H9 (cell line): Measurements from ENCODE around the gene CLC. TPM values are rescaled to one million over a fixed set of nuclear protein-coding genes. Genes with fewer than 3 reads are reported as not detected.

ENCODE experiments used
- DNase-seq: peaks from one replicate; pipeline ENCODE4 v3.0.0-alpha.2; 2017
- H2AFZ ChIP-seq: one replicate; pipeline ENCODE4 v1.6.1; 2013; ENCODE audit warnings: mild to moderate bottlenecking, low read length, control low read depth, moderate library complexity
- H2AK5ac ChIP-seq: 2 replicates; pipeline ENCODE4 v1.6.1; 2013; ENCODE audit warnings: low read length, control low read depth, mixed read lengths; ENCODE audit not compliant: insufficient read length
- H2BK120ac ChIP-seq: one replicate; pipeline ENCODE4 v1.6.1; 2013; ENCODE audit warnings: low read depth, mild to moderate bottlenecking, low read length, control low read depth, inconsistent platforms; ENCODE audit not compliant: poor library complexity, severe bottlenecking
- H2BK12ac ChIP-seq: 2 replicates; pipeline ENCODE4 v1.6.1; 2013; ENCODE audit warnings: low read length, control low read depth, mixed read lengths, low read depth; ENCODE audit not compliant: insufficient read length
- H2BK15ac ChIP-seq: 2 replicates; pipeline ENCODE4 v1.6.1; 2013; ENCODE audit warnings: low read depth, low read length, control low read depth
- H2BK20ac ChIP-seq: one replicate; pipeline ENCODE4 v1.6.1; 2013; ENCODE audit warnings: low read depth, mild to moderate bottlenecking, low read length, control low read depth, inconsistent platforms; ENCODE audit not compliant: poor library complexity, severe bottlenecking
- H2BK5ac ChIP-seq: 2 replicates; pipeline ENCODE4 v1.6.1; 2013; ENCODE audit warnings: low read length, control low read depth, mixed read lengths; ENCODE audit not compliant: insufficient read length
- H3K14ac ChIP-seq: 2 replicates; pipeline ENCODE4 v1.6.1; 2013; ENCODE audit warnings: low read length, control low read depth; ENCODE audit not compliant: insufficient read depth
- H3K18ac ChIP-seq: 2 replicates; pipeline ENCODE4 v1.6.1; 2013; ENCODE audit warnings: low read depth, mild to moderate bottlenecking, mixed read lengths, low read length, control low read depth; ENCODE audit not compliant: insufficient read length
- H3K23ac ChIP-seq: 2 replicates; pipeline ENCODE4 v1.6.1; 2013; ENCODE audit warnings: low read length, control low read depth, mixed read lengths, low read depth; ENCODE audit not compliant: insufficient read length
- H3K23me2 ChIP-seq: 2 replicates; pipeline ENCODE4 v1.6.1; 2013; ENCODE audit warnings: low read depth, mild to moderate bottlenecking, mixed read lengths, low read length, control low read depth; ENCODE audit not compliant: insufficient read length, poor library complexity, severe bottlenecking
- H3K27ac ChIP-seq: 2 replicates; pipeline ENCODE4 v1.5.1; 2013; ENCODE audit warnings: low read length, control low read depth, mixed read lengths, low read depth; ENCODE audit not compliant: insufficient read length
- H3K27me3 ChIP-seq: 2 replicates; pipeline ENCODE4 v1.6.1; 2013; ENCODE audit warnings: low read length, control low read depth, inconsistent platforms; ENCODE audit not compliant: insufficient read depth
- H3K4ac ChIP-seq: 2 replicates; pipeline ENCODE4 v1.6.1; 2013; ENCODE audit warnings: low read depth, mild to moderate bottlenecking, control low read depth, inconsistent platforms, low read length, moderate library complexity
- H3K4me1 ChIP-seq: 2 replicates; pipeline ENCODE4 v1.6.1; 2013; ENCODE audit warnings: low read length, control low read depth, inconsistent platforms; ENCODE audit not compliant: insufficient read depth
- H3K4me2 ChIP-seq: 2 replicates; pipeline ENCODE4 v1.6.1; 2013; ENCODE audit warnings: low read length, control low read depth, mixed read lengths; ENCODE audit not compliant: insufficient read length, insufficient read depth
- H3K56ac ChIP-seq: 2 replicates; pipeline ENCODE4 v1.6.1; 2013; ENCODE audit warnings: low read depth, mild to moderate bottlenecking, mixed read lengths, low read length, control low read depth; ENCODE audit not compliant: insufficient read length
- H3K79me1 ChIP-seq: 2 replicates; pipeline ENCODE4 v1.6.1; 2013; ENCODE audit warnings: low read depth, mild to moderate bottlenecking, moderate library complexity, low read length, control low read depth, inconsistent platforms; ENCODE audit not compliant: insufficient read depth, poor library complexity, severe bottlenecking
- H3K79me2 ChIP-seq: 2 replicates; pipeline ENCODE4 v1.6.1; 2013; ENCODE audit warnings: low read length, control low read depth, inconsistent platforms; ENCODE audit not compliant: insufficient read depth
- H3K9ac ChIP-seq: 2 replicates; pipeline ENCODE4 v1.6.1; 2013; ENCODE audit warnings: low read length, control low read depth, mixed read lengths; ENCODE audit not compliant: insufficient read length; ENCODE audit errors: extremely low read depth
- H3K9me3 ChIP-seq: one replicate; pipeline ENCODE4 v1.6.1; 2013; ENCODE audit warnings: low read depth, low read length, inconsistent platforms; ENCODE audit not compliant: control insufficient read depth
- H3T11ph ChIP-seq: one replicate; pipeline ENCODE4 v1.6.1; 2013; ENCODE audit warnings: mild to moderate bottlenecking, low read length, control low read depth, inconsistent platforms
- H4K20me1 ChIP-seq: one replicate; pipeline ENCODE4 v1.6.1; 2013; ENCODE audit not compliant: control insufficient read depth, insufficient read length, insufficient read depth
- H4K5ac ChIP-seq: 2 replicates; pipeline ENCODE4 v1.6.1; 2013; ENCODE audit warnings: low read depth, mild to moderate bottlenecking, mixed read lengths, low read length, control low read depth; ENCODE audit not compliant: insufficient read length
- H4K8ac ChIP-seq: replicated peaks from 2 replicates; pipeline ENCODE4 v1.6.1; 2013; ENCODE audit warnings: low read length, control low read depth, mixed read lengths, low read depth; ENCODE audit not compliant: insufficient read length
- H4K91ac ChIP-seq: 2 replicates; pipeline ENCODE4 v1.6.1; 2013; ENCODE audit warnings: low read depth, mild to moderate bottlenecking, moderate library complexity, mixed read lengths, low read length, control low read depth; ENCODE audit not compliant: insufficient read length
- H3K27ac Mint-ChIP-seq, 3 experiments: 2 replicates in 2 of 3; 3 replicates in 1 of 3; pipeline ENCODE4 v1.8.0; 2020 to 2021; ENCODE audit warnings: mixed read lengths in 3 of 3, mild to moderate bottlenecking in 1 of 3, moderate library complexity in 1 of 3
- H3K27me3 Mint-ChIP-seq: 2 replicates; pipeline ENCODE4 v1.8.0; 2021; ENCODE audit warnings: low read depth, mild to moderate bottlenecking, moderate library complexity, mixed read lengths
- H3K36me3 Mint-ChIP-seq, 3 experiments: 2 replicates in 2 of 3; 3 replicates in 1 of 3; pipeline ENCODE4 v1.8.0; 2020 to 2021; ENCODE audit warnings: low read depth in 3 of 3, mixed read lengths in 3 of 3; ENCODE audit not compliant: insufficient read depth in 1 of 3
- H3K4me1 Mint-ChIP-seq, 2 experiments: 2 replicates each; pipeline ENCODE4 v1.8.0; 2020; ENCODE audit warnings: mixed read lengths in 2 of 2
- H3K4me3 Mint-ChIP-seq, 2 experiments: 2 replicates in 1 of 2; 3 replicates in 1 of 2; pipeline ENCODE4 v1.8.0; 2020 to 2021; ENCODE audit warnings: mild to moderate bottlenecking in 2 of 2, mixed read lengths in 2 of 2, moderate library complexity in 1 of 2
- H3K9me3 Mint-ChIP-seq, 2 experiments: 2 replicates in 1 of 2; 3 replicates in 1 of 2; pipeline ENCODE4 v1.8.0; 2020; ENCODE audit warnings: mild to moderate bottlenecking in 2 of 2, mixed read lengths in 2 of 2, moderate library complexity in 1 of 2
- WGBS: extraction: QIAGEN DNeasy Blood & Tissue Kit; methylation state at CpG from one replicate; pipeline ENCODE4 v1.1.7; 2013; ENCODE audit warnings: missing lambda C conversion rate, low lambda C conversion rate, mixed read lengths; ENCODE audit not compliant: insufficient read length; ENCODE audit errors: extremely low coverage; 5-methylcytosine and 5-hydroxymethylcytosine counted together
- total RNA-seq: library from RNA; stranded (reverse); gene quantifications from 2 replicates; pipeline ENCODE4 v1.2.1, GENCODE V29; 2021
- TF ChIP-seq, protein P1 (sequence below): fragments of 200-600 bp; sonication (generic); conservative IDR thresholded peaks from 3 replicates; pipeline ENCODE4 v1.8.0; 2021; ENCODE audit warnings: antibody characterized with exemption, mild to moderate bottlenecking

Gene CLC
- total RNA-seq, 1 experiment from 2014 or later = 0.39 TPM

DNA sequence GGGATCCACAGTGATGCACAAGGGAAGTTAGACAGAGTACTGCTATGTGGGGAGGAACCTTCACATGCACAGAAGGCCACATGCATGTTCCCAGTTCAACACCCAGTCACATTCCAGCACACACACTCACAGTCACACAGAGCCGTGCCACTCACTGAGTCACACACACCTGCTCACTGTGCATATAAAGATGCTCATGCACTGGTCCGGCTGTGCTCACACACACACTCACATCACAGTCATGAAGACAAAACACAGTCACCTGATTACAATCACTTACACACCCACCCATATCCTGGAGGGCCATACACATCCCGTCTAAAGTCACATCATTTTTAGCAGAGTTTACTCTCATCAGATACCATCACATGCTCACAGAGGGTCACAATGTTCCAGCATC, 478 bp downstream of the CLC start:
- Histone ChIP-seq H3K23me2 (no peaks in the 10 kb centered on the region), H3T11ph (no peak overlapping the region), H3K18ac (no peak overlapping the region), H2BK15ac (no peak overlapping the region), H4K8ac (no peak overlapping the region), H3K79me1 (no peaks in the 10 kb centered on the region), H3K9ac (no peak overlapping the region), H3K4ac (no peak overlapping the region), H2AFZ (no peak overlapping the region), H3K27ac (no peak overlapping the region), H3K56ac (no peak overlapping the region), H4K20me1 (no peaks in the 10 kb centered on the region), H2BK12ac (no peak overlapping the region), H4K91ac (no peak overlapping the region), H3K9me3 (no peaks in the 10 kb centered on the region), H3K4me1 (no peaks in the 10 kb centered on the region; the same call in 1 of the 2 replicates), H2BK5ac (no peak overlapping the region), H2AK5ac (no peak overlapping the region), H4K5ac (no peak overlapping the region), H3K4me2 (no peak overlapping the region), H3K14ac (no peak overlapping the region), H2BK120ac (no peak overlapping the region), H3K79me2 (no peaks in the 10 kb centered on the region), H3K27me3 (no peaks in the 10 kb centered on the region), H3K23ac (no peak overlapping the region), H2BK20ac (no peak overlapping the region)
- Mint-ChIP-seq H3K4me1 (no peaks in the 10 kb centered on the region; a peak in 1 of 4 replicates), H3K4me3 (no peak overlapping the region), H3K9me3 (peaks cover 0 to 2% of the 10 kb centered on the region in 2 experiments; a peak in 1 of 5 replicates), H3K27ac (no peak overlapping the region), H3K36me3 (no peaks in the 10 kb centered on the region), H3K27me3 (peaks cover 5% of the 10 kb centered on the region)
- no peak for DNase-seq
- WGBS = no CpG with 5 or more reads among the region's 3 CpGs
- TF ChIP-seq, protein P1, sequence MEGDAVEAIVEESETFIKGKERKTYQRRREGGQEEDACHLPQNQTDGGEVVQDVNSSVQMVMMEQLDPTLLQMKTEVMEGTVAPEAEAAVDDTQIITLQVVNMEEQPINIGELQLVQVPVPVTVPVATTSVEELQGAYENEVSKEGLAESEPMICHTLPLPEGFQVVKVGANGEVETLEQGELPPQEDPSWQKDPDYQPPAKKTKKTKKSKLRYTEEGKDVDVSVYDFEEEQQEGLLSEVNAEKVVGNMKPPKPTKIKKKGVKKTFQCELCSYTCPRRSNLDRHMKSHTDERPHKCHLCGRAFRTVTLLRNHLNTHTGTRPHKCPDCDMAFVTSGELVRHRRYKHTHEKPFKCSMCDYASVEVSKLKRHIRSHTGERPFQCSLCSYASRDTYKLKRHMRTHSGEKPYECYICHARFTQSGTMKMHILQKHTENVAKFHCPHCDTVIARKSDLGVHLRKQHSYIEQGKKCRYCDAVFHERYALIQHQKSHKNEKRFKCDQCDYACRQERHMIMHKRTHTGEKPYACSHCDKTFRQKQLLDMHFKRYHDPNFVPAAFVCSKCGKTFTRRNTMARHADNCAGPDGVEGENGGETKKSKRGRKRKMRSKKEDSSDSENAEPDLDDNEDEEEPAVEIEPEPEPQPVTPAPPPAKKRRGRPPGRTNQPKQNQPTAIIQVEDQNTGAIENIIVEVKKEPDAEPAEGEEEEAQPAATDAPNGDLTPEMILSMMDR = no peak
